IMR-90 (cell line): ENCODE results near the gene OR6F1. TPM values are rescaled to one million over a fixed set of nuclear protein-coding genes. Genes with fewer than 3 reads are reported as not detected.
A peak's percentile ranks its signal among the peaks of the same experiment; 100 is the strongest.

Source experiments
- ATAC-seq: fragments of 200-7000 bp; cut with Tn5 transposase; 2 replicates; pipeline ENCODE4 v1.9.1; 2020; ENCODE audit warnings: low read depth, mild to moderate bottlenecking, moderate library complexity
- BruUV-seq: library from RNA; stranded (reverse); fragments of 400-500 nt; replicated peaks from 2 replicates; lab custom pipeline; 2021; lab: Mats Ljungman, UMichigan
- CTCF ChIA-PET: fragments of 300-600 bp; formaldehyde crosslinking; extraction: SDS; loops from one replicate; lab custom pipeline; 2021; ENCODE audit warnings: antibody characterized with exemption; lab: Yijun Ruan, JAX
- POLR2A ChIA-PET: fragments of 300-600 bp; sonication (Branson Sonifier 250); formaldehyde crosslinking; loops from one replicate; lab custom pipeline; 2022; ENCODE audit warnings: antibody characterized with exemption; ENCODE audit not compliant: unreplicated experiment; lab: Charles Lee
- DNase-seq: peaks from one replicate; pipeline ENCODE4 v3.0.0; 2013
- H2AFZ ChIP-seq: replicated peaks from 2 replicates; pipeline ENCODE3; 2013; ENCODE audit warnings: low read length, mild to moderate bottlenecking; ENCODE audit not compliant: poor library complexity
- H2AK5ac ChIP-seq: 2 replicates; pipeline ENCODE4 v1.6.1; 2013; ENCODE audit warnings: low read depth, low read length, inconsistent platforms
- H2AK9ac ChIP-seq: replicated peaks from 2 replicates; pipeline ENCODE3; 2013; ENCODE audit warnings: mild to moderate bottlenecking, low read depth, low read length, moderate library complexity; ENCODE audit not compliant: poor library complexity
- H2BK120ac ChIP-seq: 2 replicates; pipeline ENCODE4 v1.6.1; 2013; ENCODE audit warnings: low read depth, low read length, inconsistent platforms
- H2BK15ac ChIP-seq: 3 replicates; pipeline ENCODE4 v1.6.1; 2013; ENCODE audit warnings: low read depth, low read length, inconsistent platforms
- H2BK20ac ChIP-seq: 2 replicates; pipeline ENCODE4 v1.6.1; 2013; ENCODE audit warnings: low read depth, mild to moderate bottlenecking, inconsistent platforms, low read length, moderate library complexity
- H2BK5ac ChIP-seq: 2 replicates; pipeline ENCODE4 v1.6.1; 2013; ENCODE audit warnings: mild to moderate bottlenecking, low read depth, low read length, inconsistent platforms; ENCODE audit not compliant: poor library complexity, severe bottlenecking
- H3K14ac ChIP-seq: replicated peaks from 2 replicates; pipeline ENCODE4 v1.6.1; 2013; ENCODE audit warnings: low read depth, low read length, inconsistent platforms
- H3K18ac ChIP-seq: 2 replicates; pipeline ENCODE4 v1.6.1; 2013; ENCODE audit warnings: low read depth, low read length, control low read depth
- H3K23ac ChIP-seq: 2 replicates; pipeline ENCODE4 v1.6.1; 2013; ENCODE audit warnings: low read depth, low read length, inconsistent platforms
- H3K27ac ChIP-seq: 2 replicates; pipeline ENCODE4 v1.5.1; 2013; ENCODE audit warnings: mild to moderate bottlenecking, control low read depth, low read length; ENCODE audit not compliant: insufficient read depth
- H3K27me3 ChIP-seq: 2 replicates; pipeline ENCODE4 v1.6.1; 2013; ENCODE audit warnings: low read length; ENCODE audit not compliant: control insufficient read depth, insufficient read depth
- H3K36me3 ChIP-seq: 2 replicates; pipeline ENCODE4 v1.6.1; 2013; ENCODE audit warnings: low read length, mixed read lengths; ENCODE audit not compliant: control insufficient read depth, insufficient read depth
- H3K4ac ChIP-seq: 2 replicates; pipeline ENCODE4 v1.6.1; 2013; ENCODE audit warnings: low read depth, low read length, inconsistent platforms
- H3K4me1 ChIP-seq: 2 replicates; pipeline ENCODE4 v1.6.1; 2013; ENCODE audit warnings: low read length, mixed read lengths; ENCODE audit not compliant: control insufficient read depth, insufficient read depth
- H3K4me2 ChIP-seq: 2 replicates; pipeline ENCODE4 v1.6.1; 2013; ENCODE audit warnings: low read depth, mild to moderate bottlenecking, control low read depth, low read length, moderate library complexity
- H3K4me3 ChIP-seq: 2 replicates; pipeline ENCODE4 v1.5.1; 2013; ENCODE audit warnings: low read depth, mild to moderate bottlenecking, control low read depth, low read length, moderate library complexity; ENCODE audit not compliant: insufficient read depth
- H3K56ac ChIP-seq: 2 replicates; pipeline ENCODE4 v1.6.1; 2013; ENCODE audit warnings: low read length, inconsistent platforms; ENCODE audit not compliant: insufficient read depth; ENCODE audit errors: extremely low read depth
- H3K79me1 ChIP-seq, 2 experiments: 2 replicates each; pipeline ENCODE4 v1.6.1; 2013; ENCODE audit warnings: low read length in 2 of 2, inconsistent platforms in 1 of 2, low read depth in 1 of 2
- H3K9ac ChIP-seq: 2 replicates; pipeline ENCODE4 v1.6.1; 2013; ENCODE audit warnings: low read depth, low read length, control low read depth
- H3K9me1 ChIP-seq: 2 replicates; pipeline ENCODE4 v1.6.1; 2013; ENCODE audit warnings: low read length, inconsistent platforms; ENCODE audit not compliant: insufficient read depth
- H3K9me3 ChIP-seq: 2 replicates; pipeline ENCODE4 v1.6.1; 2013; ENCODE audit warnings: low read length; ENCODE audit not compliant: control insufficient read depth, insufficient read depth
- H4K20me1 ChIP-seq: 2 replicates; pipeline ENCODE4 v1.6.1; 2013; ENCODE audit warnings: low read length, inconsistent platforms; ENCODE audit not compliant: insufficient read depth
- H4K5ac ChIP-seq: 2 replicates; pipeline ENCODE4 v1.6.1; 2013; ENCODE audit warnings: mild to moderate bottlenecking, low read depth, low read length, control low read depth
- H4K8ac ChIP-seq, 2 experiments: 2 replicates each; pipeline ENCODE4 v1.6.1; 2013; ENCODE audit warnings: low read depth in 2 of 2, low read length in 2 of 2, control low read depth in 1 of 2, inconsistent platforms in 1 of 2
- H4K91ac ChIP-seq: 2 replicates; pipeline ENCODE4 v1.6.1; 2013; ENCODE audit warnings: low read depth, low read length, inconsistent platforms; ENCODE audit not compliant: insufficient read depth
- BHLHE40 ChIP-seq: fragments of 150-350 bp; IDR thresholded peaks from 2 replicates; pipeline ENCODE4 v1.6.1; 2016; ENCODE audit warnings: mild to moderate bottlenecking, low read depth, low read length
- CEBPB ChIP-seq: IDR thresholded peaks from 2 replicates; pipeline ENCODE4 v1.6.1; 2012; ENCODE audit warnings: low read depth, low read length, improper control_type of control experiment
- CHD1 ChIP-seq: IDR thresholded peaks from 2 replicates; pipeline ENCODE4 v1.6.1; 2012; ENCODE audit warnings: low read depth, low read length, improper control_type of control experiment
- ELK1 ChIP-seq: fragments of 150-350 bp; IDR thresholded peaks from 2 replicates; pipeline ENCODE4 v1.6.1; 2016; ENCODE audit warnings: low read depth, mild to moderate bottlenecking, low read length, moderate library complexity, borderline replicate concordance
- FOS ChIP-seq: fragments of 150-350 bp; IDR thresholded peaks from 2 replicates; pipeline ENCODE4 v1.6.1; 2016; ENCODE audit warnings: low read depth, low read length
- MAFK ChIP-seq: IDR thresholded peaks from 2 replicates; pipeline ENCODE4 v1.6.1; 2012; ENCODE audit warnings: low read depth, low read length, improper control_type of control experiment
- MAZ ChIP-seq: IDR thresholded peaks from 2 replicates; pipeline ENCODE4 v1.6.1; 2012; ENCODE audit warnings: low read depth, mild to moderate bottlenecking, low read length, improper control_type of control experiment, moderate library complexity, borderline replicate concordance
- MXI1 ChIP-seq: IDR thresholded peaks from 2 replicates; pipeline ENCODE4 v1.6.1; 2012; ENCODE audit warnings: low read depth, mild to moderate bottlenecking, low read length, moderate library complexity, borderline replicate concordance
- NFE2L2 ChIP-seq: fragments of 150-350 bp; IDR thresholded peaks from 2 replicates; pipeline ENCODE4 v1.6.1; 2016; ENCODE audit warnings: low read depth, mild to moderate bottlenecking, low read length
- POLR2A ChIP-seq: IDR thresholded peaks from 2 replicates; pipeline ENCODE4 v1.6.1; 2012; ENCODE audit warnings: mild to moderate bottlenecking, low read depth, low read length
- RAD21 ChIP-seq: IDR thresholded peaks from 2 replicates; pipeline ENCODE4 v1.6.1; 2012; ENCODE audit warnings: low read length, improper control_type of control experiment
- RCOR1 ChIP-seq: IDR thresholded peaks from 2 replicates; pipeline ENCODE4 v1.6.1; 2012; ENCODE audit warnings: mild to moderate bottlenecking, low read length, improper control_type of control experiment; ENCODE audit not compliant: insufficient replicate concordance
- SMC3 ChIP-seq: fragments of 150-350 bp; IDR thresholded peaks from 2 replicates; pipeline ENCODE4 v1.6.1; 2016; ENCODE audit warnings: low read depth, mild to moderate bottlenecking, antibody characterized with exemption, low read length, moderate library complexity
- USF2 ChIP-seq: fragments of 150-350 bp; IDR thresholded peaks from 2 replicates; pipeline ENCODE4 v1.6.1; 2017; ENCODE audit warnings: mild to moderate bottlenecking, antibody characterized with exemption, low read length, low read depth
- WGBS, 2 experiments: methylation state at CpG; one replicate each; pipeline versions ENCODE4 v1.1.5 to v1.1.7; 2013; ENCODE audit warnings: missing lambda C conversion rate in 2 of 2; ENCODE audit not compliant: insufficient read length in 1 of 2; ENCODE audit errors: extremely low coverage in 2 of 2; 5-methylcytosine and 5-hydroxymethylcytosine counted together
- dilution Hi-C: fragments of 300-500 bp; cut with HindIII; formaldehyde crosslinking; loops from one replicate; pipeline ENCODE4 v1.14.3; 2018; ENCODE audit warnings: low sequenced_read_pairs; ENCODE audit not compliant: unreplicated experiment
- in situ Hi-C: fragments of 300-500 bp; cut with MboI; formaldehyde crosslinking; loops from 3 replicates; pipeline ENCODE4 v1.14.3; 2019; ENCODE audit warnings: low sequenced_read_pairs, inconsistent platforms, mixed read lengths
- intact Hi-C: fragments of 100-400 bp; cut with micrococcal nuclease; formaldehyde crosslinking; loops from 2 replicates; pipeline ENCODE4 v1.10.0; 2022
- polyA plus RNA-seq, 3 experiments: library from polyadenylated mRNA; depleted of rRNA; stranded (reverse); fragments of >200 nt; gene quantifications; 2 replicates each; pipeline ENCODE4 v1.2.3, GENCODE V29; 2012; ENCODE audit warnings: low replicate concordance in 1 of 3
- total RNA-seq: library from RNA; depleted of rRNA; stranded (reverse); fragments of >200 nt; gene quantifications from 2 replicates; pipeline ENCODE4 v1.2.3, GENCODE V29; 2012
- TF ChIP-seq, protein P1 (sequence below): conservative IDR thresholded peaks from 2 replicates; pipeline ENCODE4 v1.5.1; 2012; ENCODE audit warnings: mild to moderate bottlenecking, low read depth, low read length, improper control_type of control experiment

The OR6F1 gene
- total and polyA plus RNA-seq, 2 of the 4 experiments (the other 2 are of a cell fraction): not detected

- no peak within 1 kb of the TSS for H4K91ac ChIP-seq
- no peak within 1 kb of the TSS for H3K27ac ChIP-seq
- H2BK120ac ChIP-seq: no peak within 1 kb of the TSS
- ChIA-PET CTCF (no interaction called here), POLR2A (no interaction called here)
- no peak within 1 kb of the TSS for H2AK9ac ChIP-seq
- no peaks in the 10 kb centered on the region for H3K36me3 ChIP-seq
- H3K4me3 ChIP-seq: no peak within 1 kb of the TSS
- H3K14ac ChIP-seq: no peak within 1 kb of the TSS
- H4K20me1 ChIP-seq: no peaks in the 10 kb centered on the region
- no peak within 1 kb of the TSS for H3K56ac ChIP-seq
- no peak for TF ChIP-seq USF2
- no peak for TF ChIP-seq SMC3
- no peak for TF ChIP-seq FOS
- TF ChIP-seq, protein P1, sequence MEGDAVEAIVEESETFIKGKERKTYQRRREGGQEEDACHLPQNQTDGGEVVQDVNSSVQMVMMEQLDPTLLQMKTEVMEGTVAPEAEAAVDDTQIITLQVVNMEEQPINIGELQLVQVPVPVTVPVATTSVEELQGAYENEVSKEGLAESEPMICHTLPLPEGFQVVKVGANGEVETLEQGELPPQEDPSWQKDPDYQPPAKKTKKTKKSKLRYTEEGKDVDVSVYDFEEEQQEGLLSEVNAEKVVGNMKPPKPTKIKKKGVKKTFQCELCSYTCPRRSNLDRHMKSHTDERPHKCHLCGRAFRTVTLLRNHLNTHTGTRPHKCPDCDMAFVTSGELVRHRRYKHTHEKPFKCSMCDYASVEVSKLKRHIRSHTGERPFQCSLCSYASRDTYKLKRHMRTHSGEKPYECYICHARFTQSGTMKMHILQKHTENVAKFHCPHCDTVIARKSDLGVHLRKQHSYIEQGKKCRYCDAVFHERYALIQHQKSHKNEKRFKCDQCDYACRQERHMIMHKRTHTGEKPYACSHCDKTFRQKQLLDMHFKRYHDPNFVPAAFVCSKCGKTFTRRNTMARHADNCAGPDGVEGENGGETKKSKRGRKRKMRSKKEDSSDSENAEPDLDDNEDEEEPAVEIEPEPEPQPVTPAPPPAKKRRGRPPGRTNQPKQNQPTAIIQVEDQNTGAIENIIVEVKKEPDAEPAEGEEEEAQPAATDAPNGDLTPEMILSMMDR: no peak
- no peak for TF ChIP-seq RCOR1
- no peak for TF ChIP-seq MXI1
- TF ChIP-seq NFE2L2: no peak
- no peak for TF ChIP-seq MAFK
- TF ChIP-seq RAD21: no peak
- TF ChIP-seq POLR2A: no peak
- TF ChIP-seq CEBPB: no peak
- TF ChIP-seq ELK1: no peak
- no peak for TF ChIP-seq MAZ
- no peak for TF ChIP-seq BHLHE40
- TF ChIP-seq CHD1: no peak
- intact Hi-C loops (no loop called here), in situ Hi-C loops (no loop called here), dilution Hi-C loops (no loop called here)
- no peak within 1 kb of the TSS for H3K4ac ChIP-seq
- H4K5ac ChIP-seq: no peak within 1 kb of the TSS
- peak within 1 kb of the TSS; percentile 42 for H2BK5ac ChIP-seq
- no peaks in the 10 kb centered on the region for H3K9me1 ChIP-seq
- H3K18ac ChIP-seq: peak within 1 kb of the TSS; percentile 52; the same call in 1 of the 2 replicates
- no peak within 1 kb of the TSS; the same call in 2 of the 3 replicates for H2BK15ac ChIP-seq
- no peak within 1 kb of the TSS for H3K23ac ChIP-seq
- no CpG with 5 or more reads among the region's 1 CpG for WGBS, 2 experiments
- H3K9ac ChIP-seq: no peak within 1 kb of the TSS
- DNase-seq (no peak), ATAC-seq (no peak)
- no peak within 1 kb of the TSS for H2AFZ ChIP-seq
- H4K8ac ChIP-seq: no peak within 1 kb of the TSS
- H3K79me1 ChIP-seq: no peaks in the 10 kb centered on the region
- no peaks in the 10 kb centered on the region; the same call in 1 of the 2 replicates for H3K4me1 ChIP-seq
- no peaks in the 10 kb centered on the region for H3K27me3 ChIP-seq
- H3K4me2 ChIP-seq: no peak within 1 kb of the TSS
- no peak within 1 kb of the TSS for H2BK20ac ChIP-seq
- H2AK5ac ChIP-seq: no peak within 1 kb of the TSS
- peaks cover 21% of the 10 kb centered on the region for H3K9me3 ChIP-seq
- BruUV-seq: no TSS peak
Observed at GRCh38 chr1:247738315-247738714, 21.9 kb upstream of the OR6F1 start, which contains the start of gene OR14K1. Gene OR14K1, plus strand, starts transcription at chr1:247738615. Its CDS starts 0 bp downstream, at chr1:247738615.
